Spleen (tissue), 11 donors: ENCODE results near the gene AGAP2. TPM values are rescaled to one million over a fixed set of nuclear protein-coding genes. Genes with fewer than 3 reads are reported as not detected.
"Not testable (repeated sequence)": the region's sequence is repeated elsewhere in the genome, so short reads cannot be mapped to it uniquely, and the experiment has no call there.

ENCODE experiments used
- DNase-seq: peaks from one replicate; pipeline ENCODE4 v3.0.0-alpha.2; 2020
- H3K27ac ChIP-seq, 8 donors: fragments of 200-600 bp; sonication (generic) in 7 of 8; 1 replicate in 4 of 8; 2 replicates in 4 of 8; pipeline versions ENCODE4 v1.5.0 to v1.8.0; 2016 to 2021; ENCODE audit warnings: inconsistent platforms in 4 of 8, mild to moderate bottlenecking in 4 of 8, moderate library complexity in 1 of 8
- H3K27me3 ChIP-seq, 7 donors: fragments of 200-600 bp; sonication (generic) in 6 of 7; replicated peaks in 1 of 7; 1 replicate in 4 of 7; 2 replicates in 3 of 7; pipeline versions ENCODE4 v1.5.0 to v1.8.0; 2016 to 2021; ENCODE audit warnings: inconsistent platforms in 3 of 7, mild to moderate bottlenecking in 1 of 7
- H3K36me3 ChIP-seq, 6 donors: fragments of 200-600 bp; sonication (generic) in 5 of 6; 1 replicate in 4 of 6; 2 replicates in 2 of 6; pipeline versions ENCODE4 v1.5.0 to v1.8.0; 2016 to 2021; ENCODE audit warnings: inconsistent platforms in 2 of 6
- H3K4me1 ChIP-seq, 6 donors: fragments of 200-600 bp; sonication (generic) in 5 of 6; 1 replicate in 3 of 6; 2 replicates in 3 of 6; pipeline versions ENCODE4 v1.5.0 to v1.8.0; 2016 to 2021; ENCODE audit warnings: inconsistent platforms in 3 of 6
- H3K4me3 ChIP-seq, 8 donors: fragments of 200-600 bp; sonication (generic) in 7 of 8; 1 replicate in 4 of 8; 2 replicates in 4 of 8; pipeline versions ENCODE4 v1.5.0 to v1.8.0; 2016 to 2021; ENCODE audit warnings: inconsistent platforms in 4 of 8, mild to moderate bottlenecking in 4 of 8, moderate library complexity in 2 of 8
- H3K9me3 ChIP-seq, 8 donors: fragments of 200-600 bp; sonication (generic) in 7 of 8; 1 replicate in 4 of 8; 2 replicates in 4 of 8; pipeline versions ENCODE4 v1.5.0 to v1.8.0; 2016 to 2021; ENCODE audit warnings: inconsistent platforms in 4 of 8
- POLR2A ChIP-seq, 3 donors: fragments of 450-650 bp; IDR thresholded peaks; one replicate each; pipeline ENCODE4 v1.5.1; 2017; ENCODE audit warnings: antibody characterized with exemption in 3 of 3, mild to moderate bottlenecking in 1 of 3
- POLR2AphosphoS5 ChIP-seq, 3 donors: sonication (generic); formaldehyde crosslinking; IDR thresholded peaks; one replicate each; pipeline ENCODE4 v1.5.1; 2017; ENCODE audit warnings: antibody characterized with exemption in 3 of 3
- WGBS, 5 donors: extraction: QIAGEN DNeasy Blood & Tissue Kit in 3 of 5; methylation state at CpG; one replicate each; pipeline versions ENCODE4 v1.1.5 to v1.1.7; 2013 to 2018; 5-methylcytosine and 5-hydroxymethylcytosine counted together
- intact Hi-C: fragments of 100-400 bp; cut with DNase I; formaldehyde crosslinking; loops from one replicate; pipeline ENCODE4 v1.15.0; 2023; ENCODE audit warnings: low total_unique reads
- polyA plus RNA-seq, 3 donors: library from polyadenylated mRNA; stranded (reverse); fragments of 200-250 nt; gene quantifications; one replicate each; pipeline ENCODE4 v1.2.1, GENCODE V29; 2013
- total RNA-seq, 7 donors: library from RNA; depleted of rRNA in 3 of 7; stranded (reverse); fragments of >200 nt in 3 of 7; fragmentation: NEBNext Ultra II Directional in 4 of 7; extraction: Animal tissue kit (Norgen Biotek cat#: 25700) in 4 of 7; gene quantifications; one replicate each; pipeline versions ENCODE4 v1.1.0 to v1.2.1, GENCODE V29; 2016 to 2021
- TF ChIP-seq, protein P1 (sequence below), 11 experiments: fragments of 200-600 bp in 7 of 11; fragments of 450-650 bp in 4 of 11; sonication (generic) in 4 of 11; IDR thresholded peaks in 8 of 11; conservative IDR thresholded peaks in 3 of 11; 1 replicate in 7 of 11; 2 replicates in 4 of 11; pipeline versions ENCODE4 v1.4.0 to v1.8.0; 2016 to 2021; ENCODE audit warnings: antibody characterized with exemption in 11 of 11, inconsistent platforms in 4 of 11, mild to moderate bottlenecking in 1 of 11
- donor health status: healthy with polysubstance abuse.
- donor health status: DM: no; HTN: no; CAD: no; lungs with moderate emphysema.
- donor health status: DM: no; HTN: no; CAD: no.
- donor health status: Bipolar disorder and iron deficiency.
- donor health status: healthy.
- donor health status: DM: no; HTN: no; CAD: no.
- donor health status: DM: yes; HTN: yes; CAD: no.

The AGAP2 gene
- total and polyA plus RNA-seq, 10 donors: 5.5 to 21.8 (median 19.2) TPM

- Histone ChIP-seq H3K36me3 (peaks cover 3 to 100% (median 81%) of the 10 kb centered on the region in 6 donors), H3K4me3 (no peak overlapping the region), H3K27me3 (no peaks in the 10 kb centered on the region), H3K27ac (no peak overlapping the region), H3K9me3 (no peaks in the 10 kb centered on the region), H3K4me1 (peaks cover 0 to 13% (median 0%) of the 10 kb centered on the region in 6 donors)
- TF ChIP-seq, protein P1, sequence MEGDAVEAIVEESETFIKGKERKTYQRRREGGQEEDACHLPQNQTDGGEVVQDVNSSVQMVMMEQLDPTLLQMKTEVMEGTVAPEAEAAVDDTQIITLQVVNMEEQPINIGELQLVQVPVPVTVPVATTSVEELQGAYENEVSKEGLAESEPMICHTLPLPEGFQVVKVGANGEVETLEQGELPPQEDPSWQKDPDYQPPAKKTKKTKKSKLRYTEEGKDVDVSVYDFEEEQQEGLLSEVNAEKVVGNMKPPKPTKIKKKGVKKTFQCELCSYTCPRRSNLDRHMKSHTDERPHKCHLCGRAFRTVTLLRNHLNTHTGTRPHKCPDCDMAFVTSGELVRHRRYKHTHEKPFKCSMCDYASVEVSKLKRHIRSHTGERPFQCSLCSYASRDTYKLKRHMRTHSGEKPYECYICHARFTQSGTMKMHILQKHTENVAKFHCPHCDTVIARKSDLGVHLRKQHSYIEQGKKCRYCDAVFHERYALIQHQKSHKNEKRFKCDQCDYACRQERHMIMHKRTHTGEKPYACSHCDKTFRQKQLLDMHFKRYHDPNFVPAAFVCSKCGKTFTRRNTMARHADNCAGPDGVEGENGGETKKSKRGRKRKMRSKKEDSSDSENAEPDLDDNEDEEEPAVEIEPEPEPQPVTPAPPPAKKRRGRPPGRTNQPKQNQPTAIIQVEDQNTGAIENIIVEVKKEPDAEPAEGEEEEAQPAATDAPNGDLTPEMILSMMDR (IDR thresholded peaks at IDR 0.05 in 8 of 11, conservative IDR thresholded peaks at IDR 0.05 in 3 of 11): no peak
- TF ChIP-seq POLR2AphosphoS5 (IDR thresholded peaks at IDR 0.05): no peak
- WGBS, 5 donors: 96 to 100% (median 99%) methylated on average over 5 of the region's 5 CpGs
- DNase-seq: no peak
- intact Hi-C loops: no loop called here
These were observed 21.4 kb downstream of the AGAP2 start for GRCh38 chr12:57717131-57717530.

GRCh38 chr12:57716305-57716704, 22.2 kb downstream of the AGAP2 start:
- peaks cover 0 to 13% (median 0%) of the 10 kb centered on the region in 6 donors for H3K4me1 ChIP-seq
- no peak overlapping the region for H3K4me3 ChIP-seq
- no peaks in the 10 kb centered on the region for H3K9me3 ChIP-seq
- H3K36me3 ChIP-seq: peaks cover 3 to 100% (median 77%) of the 10 kb centered on the region in 6 donors
- TF ChIP-seq, protein P1 (IDR thresholded peaks at IDR 0.05 in 8 of 11, conservative IDR thresholded peaks at IDR 0.05 in 3 of 11): no peak
- TF ChIP-seq POLR2A (IDR thresholded peaks at IDR 0.05) (no peak), POLR2AphosphoS5 (IDR thresholded peaks at IDR 0.05) (no peak)
- no peaks in the 10 kb centered on the region for H3K27me3 ChIP-seq
- H3K27ac ChIP-seq: no peak overlapping the region
- 95 to 99% (median 98%) methylated on average over 4 of the region's 4 CpGs for WGBS, 5 donors
- DNase-seq: no peak
- intact Hi-C loops: no loop called here

DNA sequence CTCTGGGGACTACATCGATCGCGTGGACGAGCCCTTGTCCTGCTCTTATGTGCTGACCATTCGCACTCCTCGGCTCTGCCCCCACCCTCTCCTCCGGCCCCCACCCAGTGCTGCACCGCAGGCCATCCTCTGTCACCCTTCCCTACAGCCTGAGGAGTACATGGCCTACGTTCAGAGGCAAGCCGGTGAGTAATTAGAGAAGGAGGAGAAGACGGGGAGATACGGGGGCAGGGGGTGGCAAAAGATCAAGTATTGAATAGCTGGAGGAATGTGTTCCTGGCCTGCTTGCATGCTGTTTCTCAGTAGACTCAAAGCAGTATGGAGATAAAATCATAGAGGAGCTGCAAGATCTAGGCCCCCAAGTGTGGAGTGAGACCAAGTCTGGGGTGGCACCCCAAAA, 22.8 kb downstream of the AGAP2 start:
- Histone ChIP-seq H3K27me3 (no peaks in the 10 kb centered on the region), H3K4me1 (peaks cover 0 to 13% (median 0%) of the 10 kb centered on the region in 6 donors), H3K36me3 (peaks cover 3 to 100% (median 74%) of the 10 kb centered on the region in 6 donors), H3K27ac (no peak overlapping the region), H3K4me3 (no peak overlapping the region), H3K9me3 (no peaks in the 10 kb centered on the region)
- no peak for DNase-seq
- 87 to 95% (median 88%) methylated on average over 12 of the region's 12 CpGs for WGBS, 5 donors
- intact Hi-C loops: no loop called here
- no peak for TF ChIP-seq POLR2AphosphoS5 (IDR thresholded peaks at IDR 0.05)

- intact Hi-C loops, H3K27me3 ChIP-seq, H3K9me3 ChIP-seq, H3K4me3 ChIP-seq, DNase-seq, H3K27ac ChIP-seq: not testable (repeated sequence)
- 71 to 87% (median 85%) methylated on average over 6 of the region's 6 CpGs for WGBS, 5 donors
- H3K4me1 ChIP-seq: peaks cover 0 to 13% (median 0%) of the 10 kb centered on the region in 6 donors
- H3K36me3 ChIP-seq: peaks cover 3 to 100% (median 69%) of the 10 kb centered on the region in 6 donors
These were observed 23.4 kb downstream of the AGAP2 start for GRCh38 chr12:57715036-57715748.

DNA sequence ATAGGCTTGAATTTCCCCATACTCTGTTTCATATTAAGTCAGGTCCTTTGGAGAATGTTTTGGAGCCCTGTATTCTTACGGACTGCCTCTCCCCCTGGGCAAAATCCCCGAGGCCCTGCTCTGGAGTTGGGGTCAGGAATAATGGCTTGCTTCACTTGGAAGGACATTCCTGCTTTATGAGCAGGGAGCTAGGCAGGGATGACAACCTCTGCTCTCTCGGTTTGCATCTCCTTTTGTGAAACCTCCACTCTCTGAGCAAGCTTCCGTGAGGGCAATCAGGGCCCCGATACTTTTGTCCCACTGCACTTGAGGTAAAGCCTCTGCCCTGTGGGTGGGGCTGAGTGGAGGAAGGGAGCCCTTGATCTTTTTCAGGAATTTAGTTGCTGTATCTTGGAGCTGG, 25.3 kb downstream of the AGAP2 start:
- 92 to 98% (median 96%) methylated on average over 5 of the region's 5 CpGs for WGBS, 5 donors
- no peak overlapping the region for H3K4me3 ChIP-seq
- H3K36me3 ChIP-seq: peaks cover 3 to 100% (median 54%) of the 10 kb centered on the region in 6 donors
- H3K9me3 ChIP-seq: no peaks in the 10 kb centered on the region
- peaks cover 0 to 13% (median 0%) of the 10 kb centered on the region in 6 donors for H3K4me1 ChIP-seq
- H3K27me3 ChIP-seq: no peaks in the 10 kb centered on the region
- H3K27ac ChIP-seq: no peak overlapping the region
- intact Hi-C loops: no loop called here
- DNase-seq: no peak
- TF ChIP-seq POLR2A (IDR thresholded peaks at IDR 0.05) (no peak), POLR2AphosphoS5 (IDR thresholded peaks at IDR 0.05) (no peak)
- TF ChIP-seq, protein P1 (IDR thresholded peaks at IDR 0.05 in 8 of 11, conservative IDR thresholded peaks at IDR 0.05 in 3 of 11): no peak
